Epithelial cell of esophagus (primary cell): ENCODE measurements around the gene IQCF5.
"Not testable (repeated sequence)": the region's sequence is repeated elsewhere in the genome, so short reads cannot be mapped to it uniquely, and the experiment has no call there.

Source experiments
- DNase-seq: peaks from one replicate; pipeline ENCODE4 v3.0.0; 2010; ENCODE audit warnings: low read depth
- H3K4me3 ChIP-seq: 2 replicates; pipeline ENCODE4 v1.5.1; 2011; ENCODE audit warnings: mild to moderate bottlenecking, low read length, control low read depth
- TF ChIP-seq, protein P1 (sequence below): IDR thresholded peaks from 2 replicates; pipeline ENCODE4 v1.5.1; 2011; ENCODE audit warnings: low read depth, mild to moderate bottlenecking, low read length, control low read depth, inconsistent platforms; ENCODE audit not compliant: insufficient read depth; ENCODE audit errors: missing control alignments

Gene IQCF5

DNA sequence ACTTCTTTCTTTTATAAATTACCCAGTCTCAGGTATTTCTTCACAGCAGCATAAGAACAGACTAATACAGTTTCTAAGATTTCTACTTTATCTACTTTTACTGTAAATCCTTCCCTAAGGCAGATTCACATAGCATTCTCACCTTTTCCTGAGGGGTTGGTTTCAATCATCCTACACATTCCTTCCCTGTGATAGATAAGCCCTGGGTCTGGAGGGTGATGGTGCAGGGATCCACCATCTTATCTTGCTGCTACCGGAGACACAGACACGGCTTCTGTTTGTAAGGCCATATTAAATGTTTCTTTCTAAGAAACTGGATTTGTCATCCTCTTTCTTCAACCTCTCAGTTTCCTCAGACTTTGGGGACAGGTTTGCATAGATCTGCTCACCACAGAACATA is 6.1 kb downstream of the IQCF5 start:
- no peak overlapping the region for H3K4me3 ChIP-seq
- DNase-seq, result no peak
- TF ChIP-seq, protein P1, sequence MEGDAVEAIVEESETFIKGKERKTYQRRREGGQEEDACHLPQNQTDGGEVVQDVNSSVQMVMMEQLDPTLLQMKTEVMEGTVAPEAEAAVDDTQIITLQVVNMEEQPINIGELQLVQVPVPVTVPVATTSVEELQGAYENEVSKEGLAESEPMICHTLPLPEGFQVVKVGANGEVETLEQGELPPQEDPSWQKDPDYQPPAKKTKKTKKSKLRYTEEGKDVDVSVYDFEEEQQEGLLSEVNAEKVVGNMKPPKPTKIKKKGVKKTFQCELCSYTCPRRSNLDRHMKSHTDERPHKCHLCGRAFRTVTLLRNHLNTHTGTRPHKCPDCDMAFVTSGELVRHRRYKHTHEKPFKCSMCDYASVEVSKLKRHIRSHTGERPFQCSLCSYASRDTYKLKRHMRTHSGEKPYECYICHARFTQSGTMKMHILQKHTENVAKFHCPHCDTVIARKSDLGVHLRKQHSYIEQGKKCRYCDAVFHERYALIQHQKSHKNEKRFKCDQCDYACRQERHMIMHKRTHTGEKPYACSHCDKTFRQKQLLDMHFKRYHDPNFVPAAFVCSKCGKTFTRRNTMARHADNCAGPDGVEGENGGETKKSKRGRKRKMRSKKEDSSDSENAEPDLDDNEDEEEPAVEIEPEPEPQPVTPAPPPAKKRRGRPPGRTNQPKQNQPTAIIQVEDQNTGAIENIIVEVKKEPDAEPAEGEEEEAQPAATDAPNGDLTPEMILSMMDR, result no peak

DNA sequence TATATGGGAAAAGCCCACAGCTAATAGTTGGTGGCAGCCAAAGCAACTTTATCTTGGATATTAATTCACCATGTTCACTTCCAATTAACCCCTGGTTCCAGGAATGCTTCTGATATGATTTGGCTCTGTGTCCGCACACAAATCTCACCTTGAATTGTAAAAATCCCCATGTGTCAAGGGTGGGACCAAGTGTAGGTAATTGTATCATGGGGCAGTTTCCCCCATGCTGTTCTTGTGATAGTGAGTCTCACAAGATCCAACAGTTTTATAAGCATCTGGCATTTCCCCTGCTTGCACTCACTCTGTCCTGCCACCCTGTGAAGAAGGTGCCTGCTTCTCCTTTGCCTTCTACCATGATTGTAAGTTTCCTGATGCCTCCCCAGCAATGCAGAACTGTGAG is 6.5 kb downstream of the IQCF5 start:
- not testable (repeated sequence) for H3K4me3 ChIP-seq, DNase-seq

- TF ChIP-seq, protein P1, result no peak
- H3K4me3 ChIP-seq, result no peak overlapping the region
- DNase-seq, result no peak
These were observed 12.5 kb downstream of the IQCF5 start for GRCh38 chr3:51862886-51863285.

GRCh38 chr3:51860703-51861665 is 14.4 kb downstream of the IQCF5 start, which contains the start of gene IQCF2:
TSS of gene IQCF2 (plus strand) at chr3:51861615. CDS start at chr3:51861667, 52 bp downstream.
- DNase-seq, result no peak

GRCh38 chr3:51855411-51855810 is 20.0 kb downstream of the IQCF5 start:
- not testable (repeated sequence) for H3K4me3 ChIP-seq
- peak; percentile 78 for DNase-seq

More at GRCh38 chr3:51860703-51861665, 14.4 kb downstream of the IQCF5 start, which contains the start of gene IQCF2:
- no peak within 1 kb of the TSS for H3K4me3 ChIP-seq
- TF ChIP-seq, protein P1, result no peak

GRCh38 chr3:51845129-51845528 is 30.3 kb downstream of the IQCF5 start:
- no peak overlapping the region for H3K4me3 ChIP-seq
- DNase-seq, result no peak
- TF ChIP-seq, protein P1, result no peak

- TF ChIP-seq, protein P1, result no peak
- DNase-seq, result peak; percentile 8
- no peak overlapping the region for H3K4me3 ChIP-seq
These were observed 38.8 kb downstream of the IQCF5 start for GRCh38 chr3:51836606-51837005.

- no peak for DNase-seq
- no peak overlapping the region for H3K4me3 ChIP-seq
- TF ChIP-seq, protein P1, result no peak
These were observed 44.5 kb downstream of the IQCF5 start for GRCh38 chr3:51830836-51831385.
